Neural progenitor cell (in vitro differentiated cells): ENCODE measurements around the gene DOCK9. TPM values are rescaled to one million over a fixed set of nuclear protein-coding genes. Genes with fewer than 3 reads are reported as not detected.
A peak's percentile ranks its signal among the peaks of the same experiment; 100 is the strongest.

Experiments used
- DNase-seq: peaks from one replicate; pipeline ENCODE4 v3.0.0-alpha.2; 2016; ENCODE audit warnings: low spot score
- H2AFZ ChIP-seq: fragments of 200-600 bp; sonication (generic); replicated peaks from 2 replicates; pipeline ENCODE4 v1.6.1; 2016; ENCODE audit warnings: antibody characterized with exemption
- H3F3A ChIP-seq: fragments of 200-600 bp; sonication (generic); 2 replicates; pipeline ENCODE4 v1.6.1; 2016; ENCODE audit warnings: antibody characterized with exemption, low read depth
- H3K27ac ChIP-seq: fragments of 200-600 bp; sonication (generic); 2 replicates; pipeline ENCODE4 v1.5.1; 2016; ENCODE audit warnings: mild to moderate bottlenecking
- H3K27me3 ChIP-seq: fragments of 200-600 bp; sonication (generic); 2 replicates; pipeline ENCODE4 v1.6.1; 2016; ENCODE audit warnings: mild to moderate bottlenecking, moderate library complexity
- H3K36me3 ChIP-seq: fragments of 200-600 bp; sonication (generic); 2 replicates; pipeline ENCODE4 v1.5.1; 2016
- H3K4me1 ChIP-seq: fragments of 200-600 bp; sonication (generic); 2 replicates; pipeline ENCODE4 v1.6.1; 2016; ENCODE audit warnings: mixed run types
- H3K4me2 ChIP-seq: fragments of 200-600 bp; sonication (generic); 2 replicates; pipeline ENCODE4 v1.6.1; 2016
- H3K4me3 ChIP-seq: fragments of 200-600 bp; sonication (generic); 2 replicates; pipeline ENCODE4 v1.5.1; 2016
- H3K79me2 ChIP-seq: fragments of 200-600 bp; sonication (generic); 2 replicates; pipeline ENCODE4 v1.6.1; 2016; ENCODE audit warnings: low read depth
- H3K9ac ChIP-seq: fragments of 200-600 bp; sonication (generic); 2 replicates; pipeline ENCODE4 v1.6.1; 2016
- H3K9me3 ChIP-seq: fragments of 200-600 bp; sonication (generic); 2 replicates; pipeline ENCODE4 v1.5.1; 2016; ENCODE audit warnings: low read depth
- H4K20me1 ChIP-seq: fragments of 200-600 bp; sonication (generic); 2 replicates; pipeline ENCODE4 v1.6.1; 2016; ENCODE audit warnings: low read depth
- H3K27ac Mint-ChIP-seq: 3 replicates; pipeline ENCODE4 v1.8.0; 2021; ENCODE audit warnings: mixed read lengths
- H3K27me3 Mint-ChIP-seq: 2 replicates; pipeline ENCODE4 v1.8.0; 2022; ENCODE audit warnings: low read depth, mild to moderate bottlenecking, inconsistent platforms, moderate library complexity, mixed read lengths; ENCODE audit not compliant: insufficient read depth
- H3K36me3 Mint-ChIP-seq: 3 replicates; pipeline ENCODE4 v1.8.0; 2021; ENCODE audit warnings: mixed read lengths
- H3K4me1 Mint-ChIP-seq: 3 replicates; pipeline ENCODE4 v1.8.0; 2021; ENCODE audit warnings: mixed read lengths
- H3K4me3 Mint-ChIP-seq: 3 replicates; pipeline ENCODE4 v1.8.0; 2021; ENCODE audit warnings: mild to moderate bottlenecking, moderate library complexity, mixed read lengths
- H3K9me3 Mint-ChIP-seq: 3 replicates; pipeline ENCODE4 v1.8.0; 2020; ENCODE audit warnings: mixed read lengths
- EZH2 ChIP-seq: fragments of 200-600 bp; sonication (generic); IDR thresholded peaks from 2 replicates; pipeline ENCODE4 v1.6.1; 2017; ENCODE audit warnings: antibody characterized with exemption, mild to moderate bottlenecking, moderate library complexity
- EZH2phosphoT487 ChIP-seq: fragments of 200-600 bp; sonication (generic); IDR thresholded peaks from 2 replicates; pipeline ENCODE4 v1.6.1; 2017; ENCODE audit warnings: antibody characterized with exemption
- total RNA-seq: library from RNA; depleted of rRNA; stranded (reverse); fragments of >200 nt; gene quantifications from 2 replicates; pipeline ENCODE4 v1.2.3, GENCODE V29; 2015; ENCODE audit warnings: low replicate concordance
- TF ChIP-seq, protein P1 (sequence below): fragments of 200-600 bp; sonication (generic); IDR thresholded peaks from 2 replicates; pipeline ENCODE4 v1.5.1; 2017; ENCODE audit warnings: antibody characterized with exemption, mild to moderate bottlenecking

DOCK9 gene
- total RNA-seq, 1 donor from 2014 or later: 16.6 TPM

DNA sequence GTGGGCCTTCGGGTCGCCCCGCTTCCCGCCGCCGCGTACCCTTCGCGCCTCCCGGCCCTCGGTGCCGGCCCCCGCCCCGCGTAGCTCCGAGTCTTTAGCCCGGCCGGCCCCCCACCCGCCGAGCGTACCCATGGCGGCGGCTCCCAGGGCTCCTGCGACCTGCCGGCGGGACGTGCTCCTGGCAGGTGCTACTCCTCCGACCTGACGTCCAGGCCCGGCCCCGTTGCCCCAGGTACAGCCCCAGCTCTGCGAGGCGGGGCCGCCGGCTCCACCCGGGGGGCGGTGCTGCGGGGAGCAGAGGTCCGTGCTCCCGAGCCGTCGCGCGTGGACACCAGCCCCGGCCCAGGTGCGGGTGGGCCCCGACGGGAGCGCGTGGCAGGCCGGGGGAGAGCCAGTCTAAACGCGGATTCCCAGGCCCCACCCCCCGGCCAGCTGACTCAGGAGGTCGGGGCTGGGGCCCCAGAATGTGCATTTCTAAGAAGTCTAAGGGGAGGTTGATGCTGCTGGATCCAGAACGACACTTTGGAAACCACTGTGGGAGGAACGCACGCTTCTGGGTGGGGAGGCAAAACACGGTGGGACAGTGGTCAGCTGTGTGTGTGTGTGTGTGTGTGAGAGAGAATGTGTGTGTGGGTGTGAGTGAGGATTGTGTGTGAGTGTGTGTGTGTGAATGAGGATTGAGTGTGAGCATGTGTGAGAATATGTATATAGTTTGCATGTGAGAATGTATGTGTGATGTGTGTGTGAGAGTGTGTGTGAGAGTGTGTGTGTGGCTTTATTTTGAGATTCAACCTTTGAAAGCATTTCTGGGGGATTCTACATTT is 225.2 kb downstream of the DOCK9 start, which contains the start of gene SLC15A1:
Gene SLC15A1 (minus strand): TSS at position 206 of the 824 bp plus-strand sequence. CDS start 74 bp downstream, at position 132.
- Histone ChIP-seq H3F3A (peaks cover 12% of the 10 kb centered on the region), H2AFZ (peak within 1 kb of the TSS; percentile 89), H3K27me3 (peaks cover 51% of the 10 kb centered on the region), H3K27ac (no peak within 1 kb of the TSS), H3K4me1 (peaks cover 13% of the 10 kb centered on the region), H3K4me3 (peak within 1 kb of the TSS; percentile 57), H3K9ac (no peak within 1 kb of the TSS), H3K4me2 (peak within 1 kb of the TSS; percentile 95), H4K20me1 (no peaks in the 10 kb centered on the region), H3K79me2 (no peaks in the 10 kb centered on the region), H3K9me3 (no peaks in the 10 kb centered on the region), H3K36me3 (no peaks in the 10 kb centered on the region)
- TF ChIP-seq EZH2: peak; percentile 89
- peak; percentile 83 for TF ChIP-seq EZH2phosphoT487
- TF ChIP-seq, protein P1, sequence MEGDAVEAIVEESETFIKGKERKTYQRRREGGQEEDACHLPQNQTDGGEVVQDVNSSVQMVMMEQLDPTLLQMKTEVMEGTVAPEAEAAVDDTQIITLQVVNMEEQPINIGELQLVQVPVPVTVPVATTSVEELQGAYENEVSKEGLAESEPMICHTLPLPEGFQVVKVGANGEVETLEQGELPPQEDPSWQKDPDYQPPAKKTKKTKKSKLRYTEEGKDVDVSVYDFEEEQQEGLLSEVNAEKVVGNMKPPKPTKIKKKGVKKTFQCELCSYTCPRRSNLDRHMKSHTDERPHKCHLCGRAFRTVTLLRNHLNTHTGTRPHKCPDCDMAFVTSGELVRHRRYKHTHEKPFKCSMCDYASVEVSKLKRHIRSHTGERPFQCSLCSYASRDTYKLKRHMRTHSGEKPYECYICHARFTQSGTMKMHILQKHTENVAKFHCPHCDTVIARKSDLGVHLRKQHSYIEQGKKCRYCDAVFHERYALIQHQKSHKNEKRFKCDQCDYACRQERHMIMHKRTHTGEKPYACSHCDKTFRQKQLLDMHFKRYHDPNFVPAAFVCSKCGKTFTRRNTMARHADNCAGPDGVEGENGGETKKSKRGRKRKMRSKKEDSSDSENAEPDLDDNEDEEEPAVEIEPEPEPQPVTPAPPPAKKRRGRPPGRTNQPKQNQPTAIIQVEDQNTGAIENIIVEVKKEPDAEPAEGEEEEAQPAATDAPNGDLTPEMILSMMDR: no peak
- Mint-ChIP-seq H3K36me3 (peaks cover 4% of the 10 kb centered on the region), H3K9me3 (peaks cover 25% of the 10 kb centered on the region), H3K4me1 (peaks cover 10% of the 10 kb centered on the region), H3K27me3 (peaks cover 34% of the 10 kb centered on the region), H3K4me3 (peak within 1 kb of the TSS; percentile 79), H3K27ac (peak within 1 kb of the TSS; percentile 23)
- DNase-seq: peak; percentile 25

DNA sequence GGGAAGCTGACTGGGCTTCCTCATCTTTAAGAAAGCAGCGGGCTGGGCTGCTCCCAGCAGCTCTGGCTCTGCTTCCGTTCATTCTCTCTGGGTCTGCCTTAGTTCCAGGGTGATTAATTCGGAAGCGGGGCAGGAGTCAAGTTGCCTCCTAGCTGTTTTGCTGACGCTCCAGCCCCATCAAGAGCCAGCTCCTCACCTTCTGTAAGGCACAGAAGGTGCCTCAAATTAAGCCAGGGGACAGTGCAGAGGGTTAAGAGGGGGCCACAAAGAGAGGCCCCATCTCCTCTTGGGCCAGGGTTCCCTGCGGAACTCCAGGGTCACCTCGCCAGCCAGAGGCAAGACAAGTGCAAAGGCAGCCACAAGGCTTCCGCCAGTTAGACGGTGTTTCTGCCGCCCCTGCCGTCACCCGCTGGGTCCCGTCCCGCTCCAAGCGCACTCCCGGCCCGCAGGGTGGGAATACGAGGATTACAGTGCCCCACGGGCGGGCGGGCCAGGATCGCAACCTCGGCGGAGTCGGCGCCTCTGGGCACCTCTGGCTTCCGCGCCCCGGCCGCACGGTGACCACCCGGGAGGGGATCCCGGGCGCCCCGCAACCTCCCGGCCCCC is 225.9 kb downstream of the DOCK9 start:
- Histone ChIP-seq H4K20me1 (no peaks in the 10 kb centered on the region), H3K27me3 (peaks cover 51% of the 10 kb centered on the region), H2AFZ (peak overlapping the region; percentile 89), H3K4me1 (peaks cover 13% of the 10 kb centered on the region), H3K4me2 (peak overlapping the region; percentile 95), H3K9me3 (no peaks in the 10 kb centered on the region), H3K79me2 (no peaks in the 10 kb centered on the region), H3F3A (peaks cover 12% of the 10 kb centered on the region), H3K4me3 (peak overlapping the region; percentile 57), H3K9ac (no peak overlapping the region), H3K36me3 (no peaks in the 10 kb centered on the region), H3K27ac (no peak overlapping the region)
- Mint-ChIP-seq H3K27ac (no peak overlapping the region), H3K4me3 (peak overlapping the region; percentile 77), H3K27me3 (peaks cover 34% of the 10 kb centered on the region), H3K36me3 (peaks cover 4% of the 10 kb centered on the region), H3K4me1 (peaks cover 10% of the 10 kb centered on the region), H3K9me3 (peaks cover 25% of the 10 kb centered on the region)
- TF ChIP-seq EZH2 (no peak), EZH2phosphoT487 (no peak)
- TF ChIP-seq, protein P1: no peak
- peak; percentile 35 for DNase-seq

DNA sequence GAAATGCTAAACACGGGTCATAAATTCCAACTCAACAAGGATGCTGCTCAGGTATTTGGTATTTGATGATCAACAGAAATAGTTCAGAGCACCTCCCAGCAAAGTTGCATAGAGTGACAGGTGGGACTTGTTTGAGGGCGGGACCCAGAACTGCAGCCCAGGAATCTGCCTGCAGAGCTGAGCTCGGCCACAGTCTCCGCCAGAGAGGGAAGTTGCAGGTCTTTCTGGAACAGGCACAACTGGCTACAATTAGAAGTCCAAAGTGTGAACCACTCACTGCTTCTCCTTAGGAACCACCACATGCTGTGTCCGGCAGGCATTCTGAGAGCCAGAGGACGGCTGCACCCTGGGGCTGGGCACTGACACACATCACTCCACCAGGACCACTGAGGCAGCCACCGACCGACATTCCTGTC is 226.5 kb downstream of the DOCK9 start:
- Mint-ChIP-seq H3K4me1 (peaks cover 10% of the 10 kb centered on the region), H3K4me3 (peak overlapping the region; percentile 53), H3K27me3 (peaks cover 34% of the 10 kb centered on the region), H3K27ac (no peak overlapping the region), H3K36me3 (peaks cover 4% of the 10 kb centered on the region), H3K9me3 (peaks cover 25% of the 10 kb centered on the region)
- Histone ChIP-seq H3F3A (peaks cover 12% of the 10 kb centered on the region), H4K20me1 (no peaks in the 10 kb centered on the region), H3K79me2 (no peaks in the 10 kb centered on the region), H3K9ac (no peak overlapping the region), H3K4me1 (peaks cover 13% of the 10 kb centered on the region), H2AFZ (no peak overlapping the region), H3K4me2 (peak overlapping the region; percentile 95), H3K4me3 (peak overlapping the region; percentile 57), H3K27ac (no peak overlapping the region), H3K36me3 (no peaks in the 10 kb centered on the region), H3K9me3 (no peaks in the 10 kb centered on the region), H3K27me3 (peaks cover 51% of the 10 kb centered on the region)
- TF ChIP-seq EZH2 (no peak), EZH2phosphoT487 (no peak)
- TF ChIP-seq, protein P1: no peak
- DNase-seq: peak; percentile 43
